RWPE2 (cell line): ENCODE measurements around the gene DLGAP4.

Experiments
- ATAC-seq: fragments of 200-7000 bp; cut with Tn5 transposase; 3 replicates; pipeline ENCODE4 v1.9.1; 2021; ENCODE audit warnings: low read depth
- DNase-seq: peaks from one replicate; pipeline ENCODE4 v3.0.0-alpha.2; 2020; ENCODE audit warnings: low spot score
- H3K27ac ChIP-seq: fragments of 450-650 bp; 2 replicates; pipeline ENCODE4 v1.5.1; 2017; ENCODE audit warnings: mild to moderate bottlenecking; ENCODE audit not compliant: poor library complexity, severe bottlenecking
- H3K27me3 ChIP-seq: fragments of 250-450 bp; sonication (Bioruptor Pico); 2 replicates; pipeline ENCODE4 v1.5.1; 2021; ENCODE audit warnings: mild to moderate bottlenecking, moderate library complexity; ENCODE audit not compliant: insufficient read depth, poor library complexity, severe bottlenecking
- H3K36me3 ChIP-seq: fragments of 250-450 bp; sonication (Bioruptor Pico); 2 replicates; pipeline ENCODE4 v1.5.1; 2020; ENCODE audit warnings: low read depth, mild to moderate bottlenecking, moderate library complexity
- H3K4me1 ChIP-seq: fragments of 250-450 bp; sonication (Bioruptor Pico); 2 replicates; pipeline ENCODE4 v1.5.1; 2021; ENCODE audit warnings: mild to moderate bottlenecking, moderate library complexity; ENCODE audit not compliant: insufficient read depth, poor library complexity, severe bottlenecking
- H3K4me3 ChIP-seq: fragments of 250-450 bp; sonication (Bioruptor Pico); 2 replicates; pipeline ENCODE4 v1.5.1; 2021; ENCODE audit warnings: mild to moderate bottlenecking, moderate library complexity; ENCODE audit not compliant: severe bottlenecking
- H3K9me3 ChIP-seq: fragments of 250-450 bp; sonication (Bioruptor Pico); 2 replicates; pipeline ENCODE4 v1.5.1; 2021; ENCODE audit warnings: mild to moderate bottlenecking, moderate library complexity; ENCODE audit not compliant: severe bottlenecking
- TF ChIP-seq, protein P1 (sequence below): fragments of 450-650 bp; IDR thresholded peaks from one replicate; pipeline ENCODE4 v1.5.1; 2017; ENCODE audit warnings: mild to moderate bottlenecking, moderate library complexity; ENCODE audit not compliant: poor library complexity, severe bottlenecking

DLGAP4 gene

DNA sequence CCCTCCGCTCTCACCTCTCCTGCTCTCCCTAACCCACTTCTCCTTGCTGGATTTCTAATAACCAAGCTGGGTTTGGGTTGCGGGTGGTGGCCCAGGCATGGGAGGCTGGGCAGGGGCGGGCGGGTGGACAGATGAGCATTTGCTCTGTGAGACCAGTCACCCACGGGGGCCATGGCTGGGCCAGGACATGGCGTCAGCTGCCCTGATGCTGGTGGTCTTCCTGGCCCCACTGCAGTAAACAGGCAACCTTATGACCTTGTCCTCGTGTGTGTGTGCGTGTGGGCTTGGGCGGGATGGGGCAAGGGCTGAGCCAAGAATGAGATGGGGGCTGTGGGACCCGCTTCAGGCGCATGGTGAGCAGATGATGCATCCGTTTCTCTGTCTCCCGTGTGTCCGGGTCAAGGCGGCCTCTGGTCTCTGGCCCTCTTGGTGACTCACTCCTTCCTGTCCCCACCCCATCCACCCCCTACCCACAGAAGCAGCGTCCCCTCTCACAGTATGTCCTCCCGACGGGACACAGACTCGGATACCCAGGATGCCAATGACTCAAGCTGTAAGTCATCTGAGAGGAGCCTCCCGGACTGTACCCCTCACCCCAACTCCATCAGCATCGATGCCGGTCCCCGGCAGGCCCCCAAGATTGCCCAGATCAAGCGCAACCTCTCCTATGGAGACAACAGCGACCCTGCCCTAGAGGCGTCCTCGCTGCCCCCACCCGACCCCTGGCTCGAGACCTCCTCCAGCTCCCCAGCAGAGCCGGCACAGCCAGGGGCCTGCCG lies 193.8 kb downstream of the DLGAP4 start:
- ATAC-seq, result no peak; the same call in 2 of the 3 replicates
- DNase-seq, result peak; percentile 84
- TF ChIP-seq, protein P1, sequence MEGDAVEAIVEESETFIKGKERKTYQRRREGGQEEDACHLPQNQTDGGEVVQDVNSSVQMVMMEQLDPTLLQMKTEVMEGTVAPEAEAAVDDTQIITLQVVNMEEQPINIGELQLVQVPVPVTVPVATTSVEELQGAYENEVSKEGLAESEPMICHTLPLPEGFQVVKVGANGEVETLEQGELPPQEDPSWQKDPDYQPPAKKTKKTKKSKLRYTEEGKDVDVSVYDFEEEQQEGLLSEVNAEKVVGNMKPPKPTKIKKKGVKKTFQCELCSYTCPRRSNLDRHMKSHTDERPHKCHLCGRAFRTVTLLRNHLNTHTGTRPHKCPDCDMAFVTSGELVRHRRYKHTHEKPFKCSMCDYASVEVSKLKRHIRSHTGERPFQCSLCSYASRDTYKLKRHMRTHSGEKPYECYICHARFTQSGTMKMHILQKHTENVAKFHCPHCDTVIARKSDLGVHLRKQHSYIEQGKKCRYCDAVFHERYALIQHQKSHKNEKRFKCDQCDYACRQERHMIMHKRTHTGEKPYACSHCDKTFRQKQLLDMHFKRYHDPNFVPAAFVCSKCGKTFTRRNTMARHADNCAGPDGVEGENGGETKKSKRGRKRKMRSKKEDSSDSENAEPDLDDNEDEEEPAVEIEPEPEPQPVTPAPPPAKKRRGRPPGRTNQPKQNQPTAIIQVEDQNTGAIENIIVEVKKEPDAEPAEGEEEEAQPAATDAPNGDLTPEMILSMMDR, result no peak
- peaks cover 93% of the 10 kb centered on the region for H3K36me3 ChIP-seq
- no peak overlapping the region for H3K27ac ChIP-seq
- no peaks in the 10 kb centered on the region for H3K4me1 ChIP-seq
- H3K4me3 ChIP-seq, result no peak overlapping the region
- no peaks in the 10 kb centered on the region for H3K9me3 ChIP-seq
- H3K27me3 ChIP-seq, result no peaks in the 10 kb centered on the region

DNA sequence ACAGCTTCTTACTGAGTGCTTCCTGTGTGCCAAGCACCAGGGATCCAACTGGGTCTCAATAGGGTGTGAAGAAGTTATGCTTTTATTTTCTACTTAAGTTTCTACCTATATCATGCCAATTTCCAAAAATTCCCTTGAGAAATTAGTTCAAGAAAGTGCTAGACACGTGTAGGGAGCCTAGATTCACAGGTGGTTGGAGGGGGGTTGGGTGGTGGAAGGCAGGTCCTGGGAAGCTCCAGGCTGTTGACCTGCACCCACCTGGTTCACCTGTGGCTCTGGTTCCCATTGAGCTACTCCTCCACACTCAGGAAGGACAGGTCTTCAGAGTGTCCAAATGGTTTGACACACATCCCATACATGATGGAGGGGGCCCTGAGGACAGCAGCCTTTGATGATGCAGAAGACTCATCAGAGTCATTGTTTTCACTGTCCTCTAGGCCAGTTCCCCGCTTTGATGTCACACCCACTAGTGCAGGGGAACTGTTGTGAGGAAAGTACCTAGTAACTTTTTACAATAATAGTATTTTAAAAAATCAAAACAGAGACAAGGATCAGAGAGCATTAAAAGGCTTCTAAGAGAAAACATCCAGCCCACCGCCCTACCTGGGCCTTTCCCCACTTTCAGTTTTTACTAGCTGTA lies 195.3 kb downstream of the DLGAP4 start:
- H3K27me3 ChIP-seq, result no peaks in the 10 kb centered on the region
- H3K4me3 ChIP-seq, result no peak overlapping the region
- H3K4me1 ChIP-seq, result no peaks in the 10 kb centered on the region
- no peak overlapping the region for H3K27ac ChIP-seq
- no peak for ATAC-seq
- TF ChIP-seq, protein P1, result no peak
- no peak for DNase-seq
- H3K36me3 ChIP-seq, result peaks cover 93% of the 10 kb centered on the region
- no peaks in the 10 kb centered on the region for H3K9me3 ChIP-seq

DNA sequence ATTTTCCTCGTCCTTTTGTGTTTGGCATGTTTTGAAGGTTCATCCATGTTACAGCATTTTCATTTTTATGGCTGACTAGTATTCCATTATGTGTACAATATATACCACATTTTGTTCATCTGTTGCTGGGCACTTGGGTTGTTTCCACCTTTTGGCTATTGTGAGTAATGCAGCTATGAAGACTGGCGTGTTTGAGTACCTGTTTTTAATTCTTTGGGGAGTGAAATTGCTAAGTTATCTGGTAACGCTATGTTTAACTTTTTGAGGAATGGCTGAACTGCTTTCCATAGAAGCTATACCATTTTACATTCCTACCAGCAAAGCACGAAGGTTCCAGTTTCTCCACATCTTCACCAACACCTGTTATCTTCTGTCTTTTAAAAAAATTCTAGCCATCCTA lies 198.2 kb downstream of the DLGAP4 start:
- no peak overlapping the region for H3K27ac ChIP-seq
- H3K36me3 ChIP-seq, result peaks cover 98% of the 10 kb centered on the region
- no peak for DNase-seq
- H3K27me3 ChIP-seq, result no peaks in the 10 kb centered on the region
- H3K4me3 ChIP-seq, result no peak overlapping the region
- ATAC-seq, result no peak
- no peaks in the 10 kb centered on the region for H3K9me3 ChIP-seq
- H3K4me1 ChIP-seq, result no peaks in the 10 kb centered on the region
- TF ChIP-seq, protein P1, result peak; percentile 19

DNA sequence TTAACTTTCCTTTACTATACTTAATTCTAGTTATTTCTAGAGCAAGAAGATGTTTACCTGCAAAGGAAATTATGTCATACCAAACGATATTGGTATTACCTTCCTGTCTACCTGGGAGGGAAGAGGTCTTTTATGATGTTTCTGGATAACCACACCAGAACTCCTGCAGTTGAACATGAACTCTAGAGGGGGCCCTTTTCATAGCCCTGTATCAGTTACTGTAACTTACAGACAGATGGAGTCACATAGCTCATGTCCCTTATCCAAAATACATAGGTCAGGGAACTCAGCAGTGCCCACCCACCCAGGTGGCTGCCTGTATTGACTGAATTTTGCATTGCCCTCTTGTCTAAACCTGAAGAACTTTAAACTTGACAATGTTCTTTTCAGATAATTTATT lies 200.1 kb downstream of the DLGAP4 start:
- Histone ChIP-seq H3K27ac (no peak overlapping the region), H3K4me1 (no peaks in the 10 kb centered on the region), H3K36me3 (peaks cover 98% of the 10 kb centered on the region), H3K9me3 (no peaks in the 10 kb centered on the region), H3K4me3 (no peak overlapping the region), H3K27me3 (no peaks in the 10 kb centered on the region)
- TF ChIP-seq, protein P1, result peak; percentile 74
- DNase-seq (no peak), ATAC-seq (peak; percentile 50; the same call in 2 of the 3 replicates)

DNA sequence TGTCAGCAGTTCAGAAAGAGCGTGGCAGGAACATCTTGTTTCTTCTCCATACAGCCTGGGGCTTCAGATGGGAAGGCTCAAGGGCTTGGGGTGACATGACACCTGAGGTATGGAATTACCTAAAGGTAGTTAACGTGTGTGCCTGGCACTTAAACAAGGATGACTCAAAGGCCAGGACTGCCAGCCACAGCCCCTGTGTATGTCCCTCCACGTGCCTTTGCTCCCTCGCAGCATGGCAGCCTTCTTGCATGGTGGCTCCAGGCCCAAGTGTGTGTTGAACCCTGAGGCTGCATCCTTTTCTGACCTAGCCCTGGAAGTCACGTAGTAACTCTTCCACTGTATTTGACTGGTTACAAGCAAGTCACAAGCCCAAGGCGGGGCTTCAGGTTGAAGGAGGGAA lies 201.6 kb downstream of the DLGAP4 start:
- H3K9me3 ChIP-seq, result no peaks in the 10 kb centered on the region
- H3K36me3 ChIP-seq, result peaks cover 94% of the 10 kb centered on the region
- ATAC-seq (peak; percentile 73), DNase-seq (no peak)
- TF ChIP-seq, protein P1, result no peak
- H3K4me1 ChIP-seq, result no peaks in the 10 kb centered on the region
- no peak overlapping the region for H3K4me3 ChIP-seq
- no peak overlapping the region for H3K27ac ChIP-seq
- H3K27me3 ChIP-seq, result no peaks in the 10 kb centered on the region
